Astrocyte of the spinal cord (primary cell): ENCODE results near the gene PTGDS.

ENCODE experiments used
- DNase-seq: peaks from one replicate; pipeline ENCODE4 v3.0.0; 2011; ENCODE audit warnings: low read depth, low spot score
- H3K4me3 ChIP-seq: 2 replicates; pipeline ENCODE4 v1.5.1; 2011; ENCODE audit warnings: low read depth, mild to moderate bottlenecking, low read length, moderate library complexity
- in situ Hi-C: cut with HindIII; loops from 2 replicates; pipeline ENCODE4 v1.10.0; 2017; ENCODE audit warnings: low sequenced_read_pairs
- TF ChIP-seq, protein P1 (sequence below): IDR thresholded peaks from 2 replicates; pipeline ENCODE4 v1.5.1; 2012; ENCODE audit warnings: low read depth, mild to moderate bottlenecking, low read length, inconsistent platforms

Gene PTGDS

DNA sequence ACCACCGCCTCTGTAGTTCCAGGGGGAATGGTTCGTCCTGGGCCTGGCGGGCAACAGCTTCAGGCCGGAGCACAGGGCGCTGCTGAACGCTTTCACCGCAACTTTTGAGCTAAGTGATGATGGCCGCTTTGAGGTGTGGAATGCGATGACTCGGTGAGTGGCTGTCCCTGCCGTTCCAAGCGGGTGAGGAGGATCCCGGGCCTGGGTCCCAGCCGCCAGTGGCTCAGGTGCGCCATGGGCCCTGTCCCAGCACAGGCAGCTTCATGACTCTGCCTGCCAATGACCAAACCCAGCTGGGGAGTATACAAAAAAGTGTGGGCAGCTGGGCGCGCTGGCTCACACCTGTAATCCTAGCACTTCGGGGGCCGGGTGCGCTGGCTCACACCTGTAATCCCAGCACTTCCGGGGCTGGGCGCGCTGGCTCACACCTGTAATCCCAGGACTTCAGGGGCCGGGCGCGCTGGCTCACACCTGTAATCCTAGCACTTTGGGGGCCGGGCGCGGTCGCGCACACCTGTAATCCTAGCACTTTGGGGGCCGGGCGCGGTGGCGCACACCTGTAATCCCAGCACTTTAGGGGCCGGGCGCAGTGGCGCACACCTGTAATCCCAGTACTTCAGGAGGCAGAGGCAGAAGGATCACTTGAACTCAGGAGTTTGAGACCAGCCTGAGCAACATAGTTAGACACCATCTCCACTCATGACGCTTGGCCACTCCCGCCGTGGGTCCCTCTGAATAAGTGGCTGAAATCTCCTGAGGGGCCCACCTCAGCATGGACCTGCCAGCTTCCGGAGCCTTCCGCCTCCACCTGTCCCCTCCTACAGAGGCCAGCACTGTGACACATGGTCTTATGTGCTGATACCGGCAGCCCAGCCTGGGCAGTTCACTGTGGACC, 24.2 kb upstream of the PTGDS start:
- no peak for DNase-seq
- H3K4me3 ChIP-seq = no peak overlapping the region
- TF ChIP-seq, protein P1, sequence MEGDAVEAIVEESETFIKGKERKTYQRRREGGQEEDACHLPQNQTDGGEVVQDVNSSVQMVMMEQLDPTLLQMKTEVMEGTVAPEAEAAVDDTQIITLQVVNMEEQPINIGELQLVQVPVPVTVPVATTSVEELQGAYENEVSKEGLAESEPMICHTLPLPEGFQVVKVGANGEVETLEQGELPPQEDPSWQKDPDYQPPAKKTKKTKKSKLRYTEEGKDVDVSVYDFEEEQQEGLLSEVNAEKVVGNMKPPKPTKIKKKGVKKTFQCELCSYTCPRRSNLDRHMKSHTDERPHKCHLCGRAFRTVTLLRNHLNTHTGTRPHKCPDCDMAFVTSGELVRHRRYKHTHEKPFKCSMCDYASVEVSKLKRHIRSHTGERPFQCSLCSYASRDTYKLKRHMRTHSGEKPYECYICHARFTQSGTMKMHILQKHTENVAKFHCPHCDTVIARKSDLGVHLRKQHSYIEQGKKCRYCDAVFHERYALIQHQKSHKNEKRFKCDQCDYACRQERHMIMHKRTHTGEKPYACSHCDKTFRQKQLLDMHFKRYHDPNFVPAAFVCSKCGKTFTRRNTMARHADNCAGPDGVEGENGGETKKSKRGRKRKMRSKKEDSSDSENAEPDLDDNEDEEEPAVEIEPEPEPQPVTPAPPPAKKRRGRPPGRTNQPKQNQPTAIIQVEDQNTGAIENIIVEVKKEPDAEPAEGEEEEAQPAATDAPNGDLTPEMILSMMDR = no peak
- in situ Hi-C loops = no loop called here

DNA sequence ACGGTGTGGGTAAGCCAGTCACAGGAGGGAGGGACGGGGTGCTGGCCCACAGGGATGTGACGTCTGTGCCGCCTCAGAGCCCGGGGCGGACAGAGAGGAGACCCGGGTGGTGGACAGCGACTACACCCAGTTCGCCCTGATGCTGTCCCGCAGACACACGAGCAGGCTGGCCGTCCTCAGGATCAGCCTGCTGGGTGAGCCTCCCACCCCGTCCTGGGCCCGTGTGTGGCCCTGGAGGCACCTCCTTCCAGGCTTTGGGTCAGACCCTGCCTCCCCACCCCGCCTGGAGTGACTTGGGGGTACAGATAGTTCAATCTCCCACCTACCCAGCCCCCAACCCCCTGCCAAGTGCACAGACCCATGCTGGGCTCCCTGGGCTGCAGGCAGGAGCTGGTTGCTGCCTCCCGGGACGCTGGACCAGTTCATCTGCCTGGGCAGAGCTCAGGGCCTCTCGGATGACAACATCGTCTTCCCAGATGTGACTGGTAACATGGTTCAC, 23.5 kb upstream of the PTGDS start:
- DNase-seq = no peak
- H3K4me3 ChIP-seq = no peak overlapping the region
- in situ Hi-C loops = no loop called here
- TF ChIP-seq, protein P1 = no peak

DNA sequence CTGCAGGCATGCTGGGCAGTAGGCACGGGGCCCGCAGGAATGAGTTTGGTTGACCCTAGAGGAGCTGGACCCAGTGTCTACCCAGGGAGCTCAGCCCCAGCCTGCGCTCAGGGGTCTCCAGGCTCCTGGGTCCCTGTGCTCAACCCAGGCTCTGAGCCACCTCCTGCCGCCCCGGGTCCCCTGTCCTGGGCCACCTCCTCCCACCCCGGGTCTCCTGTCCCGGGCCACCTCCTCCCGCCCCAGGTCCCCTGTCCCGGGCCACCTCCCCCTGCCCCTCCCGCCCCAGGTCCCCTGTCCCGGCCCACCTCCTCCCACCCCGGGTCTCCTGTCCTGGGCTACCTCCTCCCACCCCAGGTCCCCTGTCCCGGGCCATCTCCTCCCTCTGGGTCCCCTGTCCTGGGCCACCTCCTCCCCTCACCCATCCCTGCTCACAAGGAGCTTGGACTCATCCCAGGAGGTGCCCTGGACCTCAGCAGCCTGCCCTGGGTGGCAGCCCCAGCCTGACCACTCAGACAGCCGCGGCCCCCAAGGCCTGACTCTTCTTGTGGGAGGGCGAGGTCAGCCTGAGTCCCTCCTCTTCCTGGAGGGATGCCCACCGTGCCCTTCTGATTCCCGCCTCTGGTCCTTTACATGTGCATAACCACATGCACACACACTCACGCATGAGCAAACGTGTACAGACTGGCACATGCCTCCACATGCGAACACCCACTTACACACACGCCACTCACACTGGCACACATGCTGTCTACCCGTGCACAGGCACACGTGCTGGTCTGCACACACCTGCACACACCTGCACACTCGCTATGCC, 22.8 kb upstream of the PTGDS start:
- TF ChIP-seq, protein P1 = no peak
- no peak for DNase-seq
- in situ Hi-C loops = no loop called here
- no peak overlapping the region for H3K4me3 ChIP-seq

DNA sequence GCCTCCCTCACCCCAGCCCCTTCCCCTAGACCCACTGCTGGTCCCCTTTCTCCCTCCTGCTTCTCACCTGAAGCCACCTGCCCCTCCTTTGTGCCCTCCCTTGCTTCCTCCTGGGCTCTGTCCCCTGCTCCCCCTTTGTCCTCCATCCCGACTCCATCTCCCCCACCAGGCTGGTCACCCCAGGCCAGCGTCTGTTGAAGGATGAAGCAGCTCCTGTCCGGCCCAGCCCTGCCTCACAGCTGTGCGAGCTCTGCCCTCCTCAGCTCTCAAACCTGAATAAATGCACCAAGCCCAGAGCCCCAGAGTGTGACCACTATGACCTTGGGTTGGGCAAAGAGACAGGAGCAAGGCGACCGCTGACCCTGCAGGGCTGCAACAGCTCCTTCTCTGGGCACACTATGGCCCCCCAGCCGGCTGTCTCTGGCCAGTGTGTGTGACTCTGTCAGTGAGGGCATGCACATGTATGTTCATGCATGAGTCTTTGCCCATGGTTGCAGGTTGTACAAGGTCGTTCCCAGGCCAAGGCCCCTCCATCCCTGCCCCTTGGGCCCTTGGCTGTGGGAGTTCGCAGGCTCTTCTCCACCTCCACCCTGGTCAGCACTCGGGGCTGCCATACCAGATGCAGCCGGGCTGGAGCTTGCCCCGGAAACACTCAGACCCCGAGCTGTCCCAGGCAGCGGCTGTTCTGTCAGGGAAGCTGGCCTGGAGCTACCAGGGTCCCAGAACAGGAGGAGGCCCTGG, 21.9 kb upstream of the PTGDS start:
- in situ Hi-C loops = no loop called here
- DNase-seq = no peak
- H3K4me3 ChIP-seq = no peak overlapping the region
- TF ChIP-seq, protein P1 = no peak

DNA sequence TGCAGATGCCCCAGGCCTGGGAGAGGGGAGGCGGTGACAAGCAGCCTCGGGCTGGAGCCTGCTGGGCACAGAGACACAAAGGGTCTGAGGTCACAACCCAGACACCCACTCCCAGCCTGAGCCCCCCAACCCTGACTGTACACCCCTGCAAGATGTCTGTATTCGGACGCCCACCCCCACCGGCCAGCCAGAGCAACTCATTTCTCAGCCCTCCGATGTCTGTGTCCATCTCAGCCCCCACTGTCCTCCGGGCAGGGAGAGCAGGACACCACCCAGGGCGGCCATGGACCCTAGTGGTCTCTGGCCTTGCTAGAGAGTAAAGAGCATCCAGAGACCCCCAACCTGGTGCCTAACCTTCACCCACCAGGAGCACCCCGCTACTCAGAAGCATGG, 21.4 kb upstream of the PTGDS start:
- TF ChIP-seq, protein P1 = no peak
- no peak for DNase-seq
- H3K4me3 ChIP-seq = no peak overlapping the region
- in situ Hi-C loops = no loop called here

DNA sequence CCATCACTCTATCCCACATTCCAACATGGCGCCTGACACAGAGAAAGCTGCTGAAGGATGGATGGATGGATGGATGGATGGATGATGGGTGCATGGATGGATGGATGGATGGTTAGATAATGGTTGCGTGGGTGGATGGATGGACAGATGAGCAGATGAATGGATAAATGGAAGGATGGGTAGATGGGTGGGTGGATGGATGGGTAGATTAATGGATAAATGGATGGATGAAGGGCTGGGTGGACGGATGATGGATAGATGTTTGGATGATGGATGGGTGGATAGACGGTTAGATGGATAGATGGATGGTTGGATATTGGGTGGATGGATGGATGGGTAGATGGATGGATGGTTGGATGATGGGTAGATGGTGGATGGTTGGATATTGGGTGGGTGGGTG, 20.7 kb upstream of the PTGDS start:
- in situ Hi-C loops = no loop called here
- TF ChIP-seq, protein P1 = no peak
- no peak for DNase-seq
- H3K4me3 ChIP-seq = no peak overlapping the region
